ENCODE measurements around the gene JPH2. TPM values are rescaled to one million over a fixed set of nuclear protein-coding genes. Genes with fewer than 3 reads are reported as not detected.

Gene JPH2
- polyA plus RNA-seq, 12 donors = 20.5 to 116 (median 74.7) TPM

DNA sequence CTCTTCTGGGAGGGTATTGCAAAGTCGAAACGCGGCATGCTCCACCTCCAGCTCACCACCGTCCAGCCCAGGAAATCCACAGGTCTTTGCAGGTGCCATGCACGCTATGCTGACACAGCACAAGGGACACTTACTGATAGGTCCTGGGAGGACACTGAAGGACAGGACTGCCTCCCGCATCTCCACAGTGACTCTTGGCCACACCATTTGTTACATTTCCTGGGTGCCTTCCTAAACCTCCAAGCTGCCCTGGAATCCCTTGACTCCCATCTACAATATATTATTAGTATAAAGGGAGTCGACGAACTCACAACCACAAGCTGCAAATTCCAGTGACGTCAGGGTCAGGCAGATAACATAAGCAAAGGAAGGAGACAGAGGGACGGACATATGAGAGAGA, 106.9 kb downstream of the JPH2 start:
- DNase-seq = no peak

GRCh38 chr20:44079291-44079690, 107.7 kb downstream of the JPH2 start:
- no peak for DNase-seq

DNA sequence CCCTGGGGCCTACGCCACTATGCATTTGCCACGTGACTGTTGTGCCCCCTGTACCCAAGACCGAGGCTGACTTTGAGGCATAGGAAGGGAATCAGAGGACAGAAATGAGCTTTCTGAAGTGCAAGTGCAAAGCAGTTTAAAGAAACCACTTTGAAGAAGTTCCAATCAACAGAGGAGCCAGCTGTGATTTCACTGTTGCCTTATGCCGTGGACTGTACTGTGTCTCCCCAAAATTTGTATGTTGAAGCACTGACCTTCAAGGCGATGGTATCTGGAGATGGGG, 111.1 kb downstream of the JPH2 start:
- DNase-seq = no peak

GRCh38 chr20:44075191-44075949, 111.6 kb downstream of the JPH2 start:
- DNase-seq = no peak

DNA sequence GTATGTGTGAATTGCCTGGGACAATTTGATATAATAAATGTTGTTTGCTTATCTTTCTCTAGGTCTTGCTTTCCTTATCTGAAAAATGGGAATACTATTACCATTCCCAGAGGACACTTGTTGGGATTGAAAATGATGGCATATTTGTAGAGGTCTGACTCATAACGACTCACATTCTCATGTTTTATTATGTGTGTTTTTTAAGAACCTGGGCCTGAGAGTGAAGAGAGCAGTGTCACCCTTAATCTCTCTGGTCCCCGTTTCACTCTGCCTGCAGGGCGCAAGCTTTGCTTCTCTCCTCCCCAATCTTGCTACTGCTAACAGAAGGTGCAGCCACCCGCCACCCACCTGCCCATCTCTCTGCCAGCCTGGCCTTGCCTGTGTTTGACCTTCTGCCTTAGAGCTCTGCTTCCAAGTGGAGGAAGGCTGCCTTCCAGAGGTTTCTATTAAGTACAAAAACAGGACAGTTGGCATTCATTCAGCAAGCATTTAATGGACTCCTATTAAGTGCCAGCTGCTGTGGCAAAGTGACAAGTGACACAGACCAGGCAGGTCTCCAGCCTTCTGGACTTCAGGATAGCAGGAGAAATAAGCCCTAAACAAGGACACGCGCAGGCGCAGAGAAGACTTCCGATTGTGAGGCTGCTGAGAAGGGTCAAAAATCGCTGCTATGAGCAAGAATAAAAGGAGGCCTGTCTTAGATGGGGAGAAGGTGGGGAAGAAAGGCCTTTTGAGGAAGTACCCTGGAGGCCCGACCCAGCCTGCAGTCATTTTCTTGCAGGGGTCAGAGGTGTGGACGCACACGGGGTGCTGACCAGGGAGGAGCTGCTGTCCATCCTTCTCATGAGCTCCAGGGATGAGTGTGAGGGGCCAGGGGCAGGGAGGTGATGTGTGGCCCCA, 112.5 kb downstream of the JPH2 start:
- DNase-seq = no peak

- DNase-seq = no peak
Measured at GRCh38 chr20:44073675-44074071, 113.3 kb downstream of the JPH2 start.

DNA sequence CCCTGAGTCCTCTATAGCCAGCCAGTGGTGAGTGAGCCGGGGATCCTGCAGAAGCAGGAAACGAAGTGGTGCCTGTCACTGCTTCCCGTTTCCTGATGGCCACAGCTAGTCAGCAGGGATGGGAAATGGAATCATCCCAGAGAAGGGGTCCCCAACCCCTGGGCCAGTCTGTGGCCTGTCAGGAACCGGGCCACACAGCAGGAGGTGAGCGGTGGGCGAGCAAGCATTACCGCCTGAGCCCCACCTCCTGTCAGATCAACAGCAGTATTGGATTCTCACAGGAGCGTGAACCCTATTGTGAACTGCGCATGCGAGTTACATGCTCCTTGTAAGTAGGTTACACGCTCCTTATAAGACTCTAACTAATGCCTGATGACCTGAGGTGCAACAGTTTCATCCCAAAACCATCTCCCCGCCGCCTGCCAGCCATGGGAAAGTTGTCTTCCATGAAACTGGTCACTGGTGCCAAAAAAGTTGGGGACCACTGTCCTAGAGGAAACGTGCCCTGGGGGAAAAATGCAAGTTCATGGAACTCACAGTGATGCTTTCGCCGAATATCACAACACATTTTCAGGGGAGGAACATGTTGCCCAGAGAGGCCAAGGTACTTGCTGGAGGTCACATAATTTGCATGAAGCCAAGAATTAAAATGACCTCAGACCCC, 113.8 kb downstream of the JPH2 start:
- no peak for DNase-seq

DNA sequence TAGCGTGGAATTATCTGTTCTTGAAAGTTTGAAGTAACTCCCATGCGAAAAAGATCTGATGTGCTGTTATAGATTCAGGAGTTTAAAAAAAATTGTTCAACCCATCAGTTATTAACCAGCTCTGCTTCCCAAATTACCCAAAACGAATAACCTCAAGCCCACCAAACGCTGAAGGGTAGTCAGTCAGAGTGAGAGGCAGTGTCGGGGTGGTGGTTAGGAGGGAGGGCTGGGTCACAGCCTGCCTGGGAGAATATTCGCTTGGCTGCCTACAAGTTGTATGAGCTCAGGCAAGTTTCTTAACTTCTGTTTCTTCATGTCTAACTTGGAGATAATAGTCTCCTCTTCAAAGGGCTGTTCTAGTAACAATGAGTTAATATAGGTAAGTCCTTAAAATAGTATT, 114.6 kb downstream of the JPH2 start:
- no peak for DNase-seq

- DNase-seq = no peak
Measured at GRCh38 chr20:44071526-44072111, 115.4 kb downstream of the JPH2 start.

DNA sequence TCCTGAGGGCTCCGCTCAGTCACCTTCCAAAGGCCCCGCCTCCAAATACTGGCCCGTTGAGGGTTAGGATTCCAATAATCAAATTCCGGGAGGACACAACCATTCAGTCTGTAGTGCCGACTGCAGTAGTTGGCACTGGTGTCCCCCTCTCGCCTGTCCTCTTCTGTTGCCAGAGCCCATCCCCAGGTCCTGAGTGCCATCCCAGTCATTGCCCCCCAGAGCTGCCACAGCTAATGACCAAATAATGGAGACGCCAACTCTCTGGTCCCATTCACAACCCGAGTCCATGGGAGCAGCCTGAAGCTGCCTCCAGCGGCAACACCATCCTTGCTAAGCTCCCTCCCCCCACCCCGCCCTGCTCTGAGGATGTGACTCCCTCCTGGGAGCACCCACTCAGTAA, 115.9 kb downstream of the JPH2 start:
- DNase-seq = no peak

GRCh38 chr20:44070139-44070900, 116.7 kb downstream of the JPH2 start:
- DNase-seq = no peak

DNA sequence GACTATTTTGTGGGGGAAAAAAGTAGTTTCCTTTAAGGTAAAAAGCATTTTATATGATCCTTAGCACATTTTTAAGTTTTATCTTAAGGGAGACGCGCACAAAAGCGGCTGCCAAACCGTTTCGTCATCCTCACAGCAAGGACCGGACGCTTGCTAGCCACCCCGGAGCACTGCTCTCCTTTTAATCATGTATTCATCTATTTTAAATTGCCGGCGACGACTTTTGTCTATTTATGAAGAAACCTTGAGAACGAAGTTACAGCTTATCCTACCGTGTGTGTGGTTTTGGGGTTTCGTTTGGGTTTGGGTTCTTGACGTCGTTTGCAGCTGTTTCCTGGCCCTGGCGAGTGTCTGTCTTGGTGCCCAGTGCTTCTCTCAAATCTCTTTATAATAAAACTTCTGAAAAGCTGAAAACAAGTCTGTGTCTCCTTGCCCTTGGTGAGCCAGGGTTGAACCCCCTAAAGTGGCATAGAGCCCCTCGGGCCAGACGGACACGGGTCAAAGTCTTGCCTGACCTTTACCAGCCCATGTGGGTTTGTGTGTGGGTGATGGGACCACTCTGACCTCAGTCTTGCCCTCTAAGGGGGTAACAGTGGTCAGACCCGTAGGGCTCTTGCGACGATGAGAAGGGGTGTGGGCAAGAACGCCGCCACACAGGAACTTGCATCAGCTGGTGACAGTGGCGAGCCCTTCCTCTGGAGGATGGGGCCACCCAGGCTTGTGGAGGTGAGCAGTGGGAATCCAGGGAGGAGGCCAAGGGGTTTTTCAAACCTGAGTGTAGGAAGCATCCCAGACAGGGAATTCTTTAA, 117.6 kb downstream of the JPH2 start:
- no peak for DNase-seq

DNA sequence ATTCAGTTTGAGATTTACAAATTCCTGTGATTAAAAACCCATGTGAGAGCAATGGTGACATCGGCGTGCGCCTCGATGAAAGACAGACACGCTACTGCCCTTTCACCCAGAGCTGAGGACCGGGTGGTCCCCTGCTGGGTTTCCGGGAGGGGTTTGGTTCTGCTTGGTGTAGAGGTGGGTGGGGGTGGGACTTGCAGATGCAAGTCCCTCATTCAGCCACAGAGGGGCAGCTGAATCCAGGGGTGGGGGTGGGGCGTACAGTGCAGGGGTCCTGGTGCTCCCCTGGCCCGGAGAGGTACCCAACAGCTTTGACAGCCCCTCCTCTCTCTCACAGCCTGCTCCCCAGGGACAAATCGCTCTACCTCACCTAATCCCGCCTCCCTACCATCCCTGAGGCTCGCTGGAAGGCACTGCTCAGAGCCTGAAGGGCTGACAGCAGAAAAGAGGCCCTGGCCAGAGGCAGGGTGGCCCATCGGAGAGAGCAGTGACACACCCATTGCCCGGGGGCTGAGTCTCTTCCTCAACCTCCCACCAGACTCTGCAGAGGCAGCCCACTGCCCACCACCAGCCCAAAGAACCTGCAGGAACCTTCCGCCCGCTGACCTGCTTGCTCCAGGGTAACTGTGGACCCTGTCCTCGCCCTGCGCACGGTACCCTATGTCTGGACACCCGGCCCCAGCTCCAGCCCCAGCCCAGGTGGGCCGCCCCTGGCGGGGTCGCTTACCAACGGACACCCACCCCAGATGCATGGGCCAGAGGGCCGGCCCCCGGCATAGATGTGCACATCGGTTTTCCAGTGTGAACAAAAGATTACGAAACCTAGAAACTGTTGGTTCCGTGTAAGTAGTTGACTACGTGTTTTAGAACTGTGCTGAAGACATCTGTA, 118.4 kb downstream of the JPH2 start:
- no peak for DNase-seq

DNA sequence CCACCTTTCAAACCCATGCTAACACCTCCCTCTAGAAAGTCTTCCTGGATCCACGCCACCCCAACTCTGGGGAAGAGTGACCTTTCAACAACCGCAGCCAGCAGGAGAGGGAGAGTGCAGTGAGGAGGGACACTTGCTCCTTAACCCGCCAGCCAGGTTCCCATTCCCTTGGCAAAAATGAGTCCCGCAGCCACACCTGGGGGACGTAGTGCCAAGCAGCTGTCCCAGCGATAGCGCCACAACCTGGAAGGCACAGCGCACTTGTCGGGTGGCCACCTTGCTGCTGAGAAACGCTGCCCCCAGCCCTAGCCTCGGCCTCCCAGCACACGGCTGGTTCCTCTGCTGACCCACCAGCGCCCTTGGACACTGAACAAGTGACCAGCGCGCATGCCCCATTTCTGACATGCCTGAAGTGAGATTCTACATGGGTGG, 119.3 kb downstream of the JPH2 start:
- no peak for DNase-seq

- no peak for DNase-seq
Measured at GRCh38 chr20:44066645-44067606, 120.1 kb downstream of the JPH2 start.

DNA sequence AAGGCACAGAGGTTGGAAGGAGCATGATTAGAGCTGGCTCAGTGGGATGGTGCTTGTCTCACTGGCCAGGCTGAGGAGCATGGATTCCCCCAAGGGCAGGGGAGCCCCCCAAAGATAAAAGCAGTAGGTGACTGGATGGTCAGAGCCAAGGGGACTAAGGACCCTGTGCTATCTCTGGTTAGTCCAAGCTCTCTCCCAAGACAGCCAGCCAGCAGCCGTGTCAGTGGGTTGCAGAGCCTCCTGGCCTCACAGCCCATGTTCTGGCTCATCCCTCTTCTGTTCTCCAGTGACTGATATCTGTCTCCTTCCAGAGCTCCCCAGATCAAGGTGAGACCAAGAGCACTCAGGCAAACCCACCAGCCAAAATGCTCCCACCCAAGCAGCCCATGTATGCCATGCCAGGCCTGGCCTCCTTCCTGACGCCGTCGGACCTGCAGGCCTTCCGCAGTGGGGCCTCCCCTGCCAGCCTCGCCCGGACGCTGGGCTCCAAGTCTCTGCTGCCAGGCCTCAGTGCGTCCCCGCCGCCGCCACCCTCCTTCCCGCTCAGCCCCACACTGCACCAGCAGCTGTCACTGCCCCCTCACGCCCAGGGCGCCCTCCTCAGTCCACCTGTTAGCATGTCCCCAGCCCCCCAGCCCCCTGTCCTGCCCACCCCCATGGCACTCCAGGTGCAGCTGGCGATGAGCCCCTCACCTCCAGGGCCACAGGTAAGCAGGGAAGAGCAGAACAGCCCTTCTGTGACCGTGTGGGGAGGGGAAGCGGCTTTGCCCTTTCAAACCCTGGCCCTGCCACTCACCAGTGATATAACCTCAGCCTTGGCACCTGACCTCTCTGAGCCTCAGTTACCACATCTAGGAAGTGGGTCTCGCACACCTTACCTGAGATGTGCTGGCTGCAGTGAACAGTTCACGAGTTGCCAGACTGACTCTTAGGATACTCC, 121.3 kb downstream of the JPH2 start:
- no peak for DNase-seq
